Measurements from ENCODE around the gene ING5.

DNA sequence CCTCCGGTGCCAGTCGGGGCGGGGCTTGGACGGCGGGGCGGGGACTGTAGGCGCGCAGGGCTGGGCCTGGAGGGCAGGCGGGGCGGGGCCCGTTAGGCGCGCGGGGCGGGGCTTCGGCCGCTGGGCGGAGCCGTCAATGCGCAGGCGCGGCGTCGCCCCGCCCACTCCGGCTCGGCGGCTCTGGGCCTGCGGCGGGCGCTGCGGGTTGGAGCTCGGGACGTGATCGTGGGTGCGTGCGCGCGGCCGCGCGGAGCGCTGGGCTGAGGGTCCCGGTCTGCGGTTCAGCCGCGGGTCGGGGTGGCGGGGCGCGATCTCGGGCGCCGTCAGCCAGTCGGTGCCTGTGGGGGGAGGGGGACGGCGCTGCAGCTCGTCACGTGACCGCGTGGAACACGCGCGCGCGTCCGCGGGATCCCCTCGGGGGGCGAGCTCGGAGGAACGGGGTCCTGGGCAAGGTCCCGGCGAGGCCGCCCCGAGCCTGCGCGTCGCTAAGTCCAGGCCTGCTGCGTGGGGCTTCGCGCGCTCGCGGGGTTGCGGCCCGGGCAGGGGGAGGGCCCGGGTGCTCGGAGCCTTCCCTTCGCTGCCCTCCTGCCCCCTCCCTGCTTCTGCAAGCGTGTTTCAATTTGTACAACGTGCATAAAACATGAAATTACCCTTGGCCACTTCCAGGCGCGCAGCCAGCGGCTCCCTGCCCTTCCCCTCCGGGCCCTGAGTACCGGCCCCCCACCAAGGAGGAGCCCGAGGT, 32.8 kb downstream of the ING5 start, which contains the start of gene D2HGDH:
- no peak for TF ChIP-seq GATA3 (IDR thresholded peaks at IDR 0.05; ENCODE audit: low read depth, low read length)
- TF ChIP-seq GATA2 (IDR thresholded peaks at IDR 0.05; ENCODE audit: low read depth, low read length): no peak

Measured in SH-SY5Y (cell line).